Superior temporal gyrus (tissue), 1 donor: Measurements from ENCODE around the gene SPRN.
"Not testable (repeated sequence)": the region's sequence is repeated elsewhere in the genome, so short reads cannot be mapped to it uniquely, and the experiment has no call there.

Experiments used
- DNase-seq: peaks from one replicate; pipeline ENCODE4 v3.0.0-alpha.2; 2016; ENCODE audit errors: extremely low spot score

The SPRN gene

GRCh38 chr10:133439517-133440461, 15.4 kb upstream of the SPRN start:
- DNase-seq: no peak

- DNase-seq: no peak
Measured at GRCh38 chr10:133438711-133439273, 14.4 kb upstream of the SPRN start.

GRCh38 chr10:133432789-133433188, 8.4 kb upstream of the SPRN start:
- not testable (repeated sequence) for DNase-seq

GRCh38 chr10:133431888-133432613, 7.6 kb upstream of the SPRN start:
- not testable (repeated sequence) for DNase-seq

GRCh38 chr10:133429571-133429970, 5.1 kb upstream of the SPRN start:
- not testable (repeated sequence) for DNase-seq

GRCh38 chr10:133424102-133424501, 323 bp downstream of the SPRN start:
- DNase-seq: not testable (repeated sequence)

- no peak for DNase-seq
Measured at GRCh38 chr10:133422807-133423771, 1.3 kb downstream of the SPRN start.

- no peak for DNase-seq
Measured at GRCh38 chr10:133422223-133422806, 2.1 kb downstream of the SPRN start.

- DNase-seq: no peak
Measured at GRCh38 chr10:133421336-133422222, 2.8 kb downstream of the SPRN start.

- DNase-seq: no peak
Measured at GRCh38 chr10:133420579-133420978, 3.8 kb downstream of the SPRN start.

GRCh38 chr10:133420028-133420427, 4.4 kb downstream of the SPRN start:
- no peak for DNase-seq

- DNase-seq: no peak
Measured at GRCh38 chr10:133419211-133419950, 5.0 kb downstream of the SPRN start.

- DNase-seq: no peak
Measured at GRCh38 chr10:133418289-133418993, 6.0 kb downstream of the SPRN start.

GRCh38 chr10:133415752-133416151, 8.7 kb downstream of the SPRN start:
- DNase-seq: no peak

- DNase-seq: not testable (repeated sequence)
Measured at GRCh38 chr10:133414401-133414800, 10.0 kb downstream of the SPRN start.

- DNase-seq: no peak
Measured at GRCh38 chr10:133412381-133412711, 12.1 kb downstream of the SPRN start.

- no peak for DNase-seq
Measured at GRCh38 chr10:133411523-133412380, 12.7 kb downstream of the SPRN start.
